ENCODE data around the gene DBR1. TPM values are rescaled to one million over a fixed set of nuclear protein-coding genes. Genes with fewer than 3 reads are reported as not detected.

DBR1 gene
- total and polyA plus RNA-seq, 9 of the 15 experiments (the other 6 are each of a cell fraction or from before 2014, with no cell fraction given) = 2.7 to 14.1 (median 10.9) TPM

GRCh38 chr3:138174421-138175131 is at the start of gene DBR1 (continued):
- no peak for TF ChIP-seq ZNF146 (CRISPR knock-in tag; IDR thresholded peaks at IDR 0.05; ENCODE audit: unreplicated experiment)
- peak; percentile 87 for TF ChIP-seq NR2C1 (IDR thresholded peaks at IDR 0.05)
- TF ChIP-seq NR2C1 (tag; IDR thresholded peaks at IDR 0.05) = peak; percentile 89
- 0 out of 2 replicates have a peak, but pooled peaks have one; percentile 40 for TF ChIP-seq MTA3 (IDR thresholded peaks at IDR 0.05; ENCODE audit: borderline replicate concordance)
- TF ChIP-seq FOXA3 (CRISPR knock-in tag; conservative IDR thresholded peaks at IDR 0.05 in 1 of 2, IDR thresholded peaks at IDR 0.05 in 1 of 2) = no peak
- TF ChIP-seq, protein P1, sequence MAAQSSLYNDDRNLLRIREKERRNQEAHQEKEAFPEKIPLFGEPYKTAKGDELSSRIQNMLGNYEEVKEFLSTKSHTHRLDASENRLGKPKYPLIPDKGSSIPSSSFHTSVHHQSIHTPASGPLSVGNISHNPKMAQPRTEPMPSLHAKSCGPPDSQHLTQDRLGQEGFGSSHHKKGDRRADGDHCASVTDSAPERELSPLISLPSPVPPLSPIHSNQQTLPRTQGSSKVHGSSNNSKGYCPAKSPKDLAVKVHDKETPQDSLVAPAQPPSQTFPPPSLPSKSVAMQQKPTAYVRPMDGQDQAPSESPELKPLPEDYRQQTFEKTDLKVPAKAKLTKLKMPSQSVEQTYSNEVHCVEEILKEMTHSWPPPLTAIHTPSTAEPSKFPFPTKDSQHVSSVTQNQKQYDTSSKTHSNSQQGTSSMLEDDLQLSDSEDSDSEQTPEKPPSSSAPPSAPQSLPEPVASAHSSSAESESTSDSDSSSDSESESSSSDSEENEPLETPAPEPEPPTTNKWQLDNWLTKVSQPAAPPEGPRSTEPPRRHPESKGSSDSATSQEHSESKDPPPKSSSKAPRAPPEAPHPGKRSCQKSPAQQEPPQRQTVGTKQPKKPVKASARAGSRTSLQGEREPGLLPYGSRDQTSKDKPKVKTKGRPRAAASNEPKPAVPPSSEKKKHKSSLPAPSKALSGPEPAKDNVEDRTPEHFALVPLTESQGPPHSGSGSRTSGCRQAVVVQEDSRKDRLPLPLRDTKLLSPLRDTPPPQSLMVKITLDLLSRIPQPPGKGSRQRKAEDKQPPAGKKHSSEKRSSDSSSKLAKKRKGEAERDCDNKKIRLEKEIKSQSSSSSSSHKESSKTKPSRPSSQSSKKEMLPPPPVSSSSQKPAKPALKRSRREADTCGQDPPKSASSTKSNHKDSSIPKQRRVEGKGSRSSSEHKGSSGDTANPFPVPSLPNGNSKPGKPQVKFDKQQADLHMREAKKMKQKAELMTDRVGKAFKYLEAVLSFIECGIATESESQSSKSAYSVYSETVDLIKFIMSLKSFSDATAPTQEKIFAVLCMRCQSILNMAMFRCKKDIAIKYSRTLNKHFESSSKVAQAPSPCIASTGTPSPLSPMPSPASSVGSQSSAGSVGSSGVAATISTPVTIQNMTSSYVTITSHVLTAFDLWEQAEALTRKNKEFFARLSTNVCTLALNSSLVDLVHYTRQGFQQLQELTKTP (IDR thresholded peaks at IDR 0.05; ENCODE audit: low read depth in 1 of 2, partially characterized antibody in 2 of 2) = no peak
- peak; percentile 97 for TF ChIP-seq KDM5B (IDR thresholded peaks at IDR 0.05; ENCODE audit: insufficient replicate concordance, low read depth, low read length)
- TF ChIP-seq ETV1 (tag; conservative IDR thresholded peaks at IDR 0.05; ENCODE audit: low read depth) = peak; percentile 58; the same call in 1 of the 2 replicates
- TF ChIP-seq RB1 (IDR thresholded peaks at IDR 0.05; ENCODE audit: low read depth) = peak; percentile 73
- no peak for TF ChIP-seq GABPB2 (CRISPR knock-in tag; conservative IDR thresholded peaks at IDR 0.05)
- TF ChIP-seq, protein P2, sequence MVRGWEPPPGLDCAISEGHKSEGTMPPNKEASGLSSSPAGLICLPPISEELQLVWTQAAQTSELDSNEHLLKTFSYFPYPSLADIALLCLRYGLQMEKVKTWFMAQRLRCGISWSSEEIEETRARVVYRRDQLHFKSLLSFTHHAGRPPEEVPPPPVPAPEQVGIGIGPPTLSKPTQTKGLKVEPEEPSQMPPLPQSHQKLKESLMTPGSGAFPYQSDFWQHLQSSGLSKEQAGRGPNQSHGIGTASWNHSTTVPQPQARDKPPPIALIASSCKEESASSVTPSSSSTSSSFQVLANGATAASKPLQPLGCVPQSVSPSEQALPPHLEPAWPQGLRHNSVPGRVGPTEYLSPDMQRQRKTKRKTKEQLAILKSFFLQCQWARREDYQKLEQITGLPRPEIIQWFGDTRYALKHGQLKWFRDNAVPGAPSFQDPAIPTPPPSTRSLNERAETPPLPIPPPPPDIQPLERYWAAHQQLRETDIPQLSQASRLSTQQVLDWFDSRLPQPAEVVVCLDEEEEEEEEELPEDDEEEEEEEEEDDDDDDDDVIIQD (CRISPR knock-in tag; IDR thresholded peaks at IDR 0.05) = no peak
- 0 out of 2 replicates have a peak, but pooled peaks have one; percentile 33 for TF ChIP-seq PML (IDR thresholded peaks at IDR 0.05; ENCODE audit: low read length)
- TF ChIP-seq FOXK2 (conservative IDR thresholded peaks at IDR 0.05 in 1 of 2, IDR thresholded peaks at IDR 0.05 in 1 of 2; ENCODE audit: low read depth in 2 of 2) = 0 out of 4 replicates have a peak, but pooled peaks of 1 of the 2 experiments have one; percentile 11
- TF ChIP-seq FIP1L1 (IDR thresholded peaks at IDR 0.05; ENCODE audit: low read depth, low read length, poor library complexity, severe bottlenecking) = peak; percentile 42
- peak; percentile 22 to 42; a peak in 3 of 4 replicates for TF ChIP-seq NRF1 (conservative IDR thresholded peaks at IDR 0.05 in 1 of 2, IDR thresholded peaks at IDR 0.05 in 1 of 2)
- TF ChIP-seq PRDM10 (IDR thresholded peaks at IDR 0.05; ENCODE audit: partially characterized antibody) = peak; percentile 81

Data from K562 (cell line).